HepG2 (cell line): ENCODE measurements around the gene MPC2. TPM values are rescaled to one million over a fixed set of nuclear protein-coding genes. Genes with fewer than 3 reads are reported as not detected.
A peak's percentile ranks its signal among the peaks of the same experiment; 100 is the strongest.

Source experiments
- CCDC6 ChIP-seq: sonication (generic); formaldehyde crosslinking; IDR thresholded peaks from 2 replicates; pipeline ENCODE4 v1.8.1; 2022; ENCODE audit warnings: mild to moderate bottlenecking, missing genetic modification reagents, moderate library complexity
- CREB1 ChIP-seq, 2 experiments: fragments of 450-650 bp in 1 of 2; IDR thresholded peaks; 2 replicates each; pipeline ENCODE4 v1.6.1; 2016 to 2017; ENCODE audit warnings: control low read depth in 1 of 2, mild to moderate bottlenecking in 1 of 2, missing compliant biosample characterization in 1 of 2, missing genetic modification characterization in 1 of 2
- HNRNPK ChIP-seq: fragments of 200-400 bp; formaldehyde crosslinking; IDR thresholded peaks from 2 replicates; pipeline ENCODE4 v1.6.1; 2018; ENCODE audit warnings: low read length, low read depth, moderate library complexity, mild to moderate bottlenecking; ENCODE audit not compliant: poor library complexity, severe bottlenecking
- MXD3 ChIP-seq: IDR thresholded peaks from 2 replicates; pipeline ENCODE4 v1.6.1; 2016; ENCODE audit warnings: mild to moderate bottlenecking, missing biosample characterization, missing genetic modification reagents
- SETDB1 ChIP-seq: sonication (generic); formaldehyde crosslinking; IDR thresholded peaks from 2 replicates; pipeline ENCODE4 v1.5.1; 2020; ENCODE audit warnings: missing genetic modification reagents, mild to moderate bottlenecking, borderline replicate concordance
- ZFX ChIP-seq: sonication (generic); formaldehyde crosslinking; IDR thresholded peaks from 2 replicates; pipeline ENCODE4 v1.4.0; 2020; ENCODE audit warnings: mild to moderate bottlenecking, low read depth, missing genetic modification reagents, moderate library complexity
- ZHX2 ChIP-seq, 2 experiments: sonication (generic) in 1 of 2; formaldehyde crosslinking in 1 of 2; IDR thresholded peaks; 2 replicates each; pipeline versions ENCODE4 v1.6.1 to v1.9.0; 2014 to 2022; ENCODE audit warnings: antibody characterized with exemption in 1 of 2, borderline replicate concordance in 1 of 2, inconsistent platforms in 1 of 2, low read depth in 1 of 2, missing genetic modification reagents in 1 of 2
- ZNF230 ChIP-seq: sonication (generic); formaldehyde crosslinking; IDR thresholded peaks from 2 replicates; pipeline ENCODE4 v1.4.0; 2020; ENCODE audit warnings: mild to moderate bottlenecking, missing genetic modification reagents
- ZNF407 ChIP-seq: sonication (generic); formaldehyde crosslinking; IDR thresholded peaks from one replicate; pipeline ENCODE4 v1.5.1; 2020; ENCODE audit warnings: mild to moderate bottlenecking, missing genetic modification reagents; ENCODE audit errors: not compliant biosample characterization
- ZNF780A ChIP-seq: sonication (generic); formaldehyde crosslinking; IDR thresholded peaks from 2 replicates; pipeline ENCODE4 v1.8.0; 2022; ENCODE audit warnings: mild to moderate bottlenecking, missing genetic modification reagents, moderate library complexity
- polyA plus RNA-seq, 8 experiments: library from polyadenylated mRNA; depleted of rRNA in 3 of 8; stranded (reverse) in 7 of 8; unstranded in 1 of 8; fragments of >200 nt; fragmentation: Illumina TruSeq in 4 of 8; extraction: Trizol in 4 of 8; gene quantifications; 2 replicates each; pipeline versions ENCODE4 v1.2.1 to v1.2.3, GENCODE V29; 2011 to 2016; ENCODE audit warnings: low read depth in 4 of 8, missing spikeins in 1 of 8, mixed read lengths in 1 of 8; ENCODE audit not compliant: insufficient read depth in 1 of 8
- total RNA-seq, 5 experiments: library from RNA; depleted of rRNA; stranded (reverse); fragments of >200 nt; fragmentation: Illumina TruSeq; extraction: Trizol; gene quantifications; 2 replicates each; pipeline ENCODE4 v1.2.3, GENCODE V29; 2016; ENCODE audit warnings: low read depth in 1 of 5

Gene MPC2
- total and polyA plus RNA-seq, 2 of the 13 experiments (the other 11 are each of a cell fraction or from before 2014, with no cell fraction given), result 38.8 to 136 TPM

GRCh38 chr1:167936068-167936929, 573 bp downstream of the MPC2 start, which contains the start of gene DCAF6 (continued):
- peak; percentile 78; the same call in 1 of the 2 replicates for TF ChIP-seq ZHX2 (IDR thresholded peaks at IDR 0.05; ENCODE audit: low read depth)
- no peak for TF ChIP-seq ZHX2 (CRISPR knock-in tag; IDR thresholded peaks at IDR 0.05; ENCODE audit: borderline replicate concordance)
- TF ChIP-seq HNRNPK, result peak; percentile 84
- 0 out of 2 replicates have a peak, but pooled peaks have one; percentile 14 for TF ChIP-seq CCDC6 (CRISPR knock-in tag)
- 0 out of 2 replicates have a peak, but pooled peaks have one; percentile 68 for TF ChIP-seq ZNF230 (CRISPR knock-in tag)
- no peak for TF ChIP-seq ZNF780A (CRISPR knock-in tag)
- TF ChIP-seq ZFX (CRISPR knock-in tag), result peak; percentile 99
- no peak for TF ChIP-seq ZNF407
- no peak for TF ChIP-seq SETDB1 (CRISPR knock-in tag)
- TF ChIP-seq MXD3 (CRISPR knock-in tag), result no peak; the same call in 1 of the 2 replicates
- TF ChIP-seq CREB1 (IDR thresholded peaks at IDR 0.05), result no peak
- peak; percentile 65 for TF ChIP-seq CREB1 (CRISPR knock-in tag; IDR thresholded peaks at IDR 0.05)
